ENCODE measurements around the gene BLM.

GRCh38 chr15:90838544-90838943, 121.4 kb downstream of the BLM start:
- no peak for TF ChIP-seq CTCF (conservative IDR thresholded peaks at IDR 0.05 in 1 of 2, IDR thresholded peaks at IDR 0.05 in 1 of 2; ENCODE audit: extremely low read depth in 1 of 2, insufficient read depth in 1 of 2, low read depth in 1 of 2, low read length in 2 of 2)
- TF ChIP-seq EZH2 (IDR thresholded peaks at IDR 0.05; ENCODE audit: borderline replicate concordance, low read length): no peak
